IPS-NIHi7 (cell line): ENCODE results near the gene TTC9C.
A peak's percentile ranks its signal among the peaks of the same experiment; 100 is the strongest.
"Not testable (repeated sequence)": the region's sequence is repeated elsewhere in the genome, so short reads cannot be mapped to it uniquely, and the experiment has no call there.

Experiments used
- DNase-seq: peaks from one replicate; pipeline ENCODE4 v3.0.0; 2012; ENCODE audit warnings: mixed read lengths; ENCODE audit errors: extremely low spot score

The TTC9C gene

GRCh38 chr11:62749931-62750330, 21.6 kb downstream of the TTC9C start:
- not testable (repeated sequence) for DNase-seq

GRCh38 chr11:62752177-62752785, 24.0 kb downstream of the TTC9C start:
- no peak for DNase-seq

GRCh38 chr11:62752994-62753735, 24.9 kb downstream of the TTC9C start:
- no peak for DNase-seq

- peak; percentile 93 for DNase-seq
Observed at GRCh38 chr11:62753736-62754603, 25.7 kb downstream of the TTC9C start, which contains the start of gene ZBTB3. TSS of gene ZBTB3 (minus strand) at chr11:62754160. CDS start at chr11:62753664, 496 bp downstream.

GRCh38 chr11:62755086-62755615, 26.9 kb downstream of the TTC9C start:
- DNase-seq, result no peak

GRCh38 chr11:62757846-62758788, 29.8 kb downstream of the TTC9C start:
- DNase-seq, result peak; percentile 55

GRCh38 chr11:62760867-62761227, 32.6 kb downstream of the TTC9C start:
- not testable (repeated sequence) for DNase-seq

GRCh38 chr11:62770778-62771143, 42.5 kb downstream of the TTC9C start:
- peak; percentile 33 for DNase-seq

- DNase-seq, result peak; percentile 96
Observed at GRCh38 chr11:62771144-62772021, 43.1 kb downstream of the TTC9C start, which contains the start of gene TAF6L. TSS of gene TAF6L (plus strand) at chr11:62771396. CDS start at chr11:62775784, 4,388 bp downstream.

- no peak for DNase-seq
Observed at GRCh38 chr11:62774407-62774806, 46.1 kb downstream of the TTC9C start.

GRCh38 chr11:62775646-62776045, 47.4 kb downstream of the TTC9C start:
- DNase-seq, result no peak

- DNase-seq, result no peak
Observed at GRCh38 chr11:62777389-62777788, 49.1 kb downstream of the TTC9C start.

- no peak for DNase-seq
Observed at GRCh38 chr11:62778441-62778840, 50.2 kb downstream of the TTC9C start.

- no peak for DNase-seq
Observed at GRCh38 chr11:62782753-62783152, 54.5 kb downstream of the TTC9C start.

GRCh38 chr11:62786318-62787004, 58.2 kb downstream of the TTC9C start:
- DNase-seq, result peak; percentile 92

- peak; percentile 93 for DNase-seq
Observed at GRCh38 chr11:62787005-62787759, 58.9 kb downstream of the TTC9C start, which contains the start of gene TMEM179B. TSS of gene TMEM179B (plus strand) at chr11:62787402. CDS start at chr11:62787432, 30 bp downstream.
